CD4-positive, alpha-beta T cell (primary cell): Measurements from ENCODE around the gene RFK. TPM values are rescaled to one million over a fixed set of nuclear protein-coding genes. Genes with fewer than 3 reads are reported as not detected.
"Not testable (repeated sequence)": the region's sequence is repeated elsewhere in the genome, so short reads cannot be mapped to it uniquely, and the experiment has no call there.

Experiments
- ATAC-seq: fragments of 200-7000 bp; cut with Tn5 transposase; one replicate; pipeline ENCODE4 v1.10.0; 2022; ENCODE audit warnings: mild to moderate bottlenecking; ENCODE audit not compliant: poor library complexity
- CTCF ChIA-PET: fragments of 350-600 bp; sonication (Branson Sonifier 250); formaldehyde crosslinking; loops from one replicate; lab custom pipeline; 2021; ENCODE audit warnings: antibody characterized with exemption, inconsistent platforms; lab: Charles Lee
- POLR2A ChIA-PET: fragments of 350-600 bp; sonication (Branson Sonifier 250); formaldehyde crosslinking; loops from one replicate; lab custom pipeline; 2021; ENCODE audit warnings: antibody characterized with exemption, inconsistent platforms; lab: Charles Lee
- DNase-seq, 14 experiments: peaks; one replicate each; pipeline ENCODE4 v3.0.0-alpha.2; 2013 to 2020; ENCODE audit warnings: mixed read lengths in 2 of 14
- H3K27ac ChIP-seq, 2 donors: one replicate each; pipeline versions ENCODE4 v1.5.1 to v1.7.0; 2013; ENCODE audit warnings: low read length in 2 of 2, low read depth in 1 of 2, mild to moderate bottlenecking in 1 of 2
- H3K27me3 ChIP-seq, 2 experiments: 1 replicate in 1 of 2; 2 replicates in 1 of 2; pipeline versions ENCODE4 v1.6.1 to v1.7.0; 2013; ENCODE audit warnings: low read length in 2 of 2, control low read depth in 1 of 2, mild to moderate bottlenecking in 1 of 2, moderate library complexity in 1 of 2; ENCODE audit not compliant: insufficient read depth in 2 of 2, control insufficient read depth in 1 of 2
- H3K36me3 ChIP-seq: one replicate; pipeline ENCODE4 v1.6.1; 2013; ENCODE audit warnings: low read length, control low read depth; ENCODE audit not compliant: insufficient read depth
- H3K4me1 ChIP-seq: one replicate; pipeline ENCODE4 v1.6.1; 2013; ENCODE audit warnings: low read length, control low read depth; ENCODE audit not compliant: insufficient read depth
- H3K4me3 ChIP-seq: one replicate; pipeline ENCODE4 v1.5.1; 2013; ENCODE audit warnings: mild to moderate bottlenecking, low read length, moderate library complexity
- H3K9me3 ChIP-seq, 2 experiments: 1 replicate in 1 of 2; 2 replicates in 1 of 2; pipeline versions ENCODE4 v1.6.1 to v1.7.0; 2013; ENCODE audit warnings: low read length in 2 of 2, mild to moderate bottlenecking in 2 of 2, control low read depth in 1 of 2, moderate library complexity in 1 of 2; ENCODE audit not compliant: control insufficient read depth in 1 of 2, insufficient read depth in 1 of 2
- H3K27ac Mint-ChIP-seq: one replicate; pipeline ENCODE4 v1.8.0; 2020; ENCODE audit warnings: mixed read lengths
- H3K27me3 Mint-ChIP-seq: one replicate; pipeline ENCODE4 v1.8.0; 2021; ENCODE audit warnings: mixed read lengths
- H3K36me3 Mint-ChIP-seq: one replicate; pipeline ENCODE4 v1.8.0; 2021; ENCODE audit warnings: low read depth, mixed read lengths
- H3K4me1 Mint-ChIP-seq: one replicate; pipeline ENCODE4 v1.8.0; 2021; ENCODE audit warnings: low read depth, mixed read lengths
- H3K4me3 Mint-ChIP-seq: one replicate; pipeline ENCODE4 v1.8.0; 2020; ENCODE audit warnings: mild to moderate bottlenecking, mixed read lengths
- H3K9me3 Mint-ChIP-seq: one replicate; pipeline ENCODE4 v1.8.0; 2020; ENCODE audit warnings: mixed read lengths
- intact Hi-C, 2 experiments: fragments of 100-400 bp; cut with DNase I in 1 of 2; cut with micrococcal nuclease in 1 of 2; formaldehyde crosslinking; loops; one replicate each; pipeline versions ENCODE4 v1.15.1 to v1.9.0; 2023 to 2025; cut with DNase I, micrococcal nuclease
- total RNA-seq, 174 experiments: library from RNA in 2 of 174; stranded (reverse) in 2 of 174; gene quantifications; one replicate each; pipeline ENCODE4 v1.2.3 and lab custom pipeline; 2021 to 2026
- TF ChIP-seq, protein P1 (sequence below): fragments of 200-600 bp; IDR thresholded peaks from one replicate; pipeline ENCODE4 v1.8.0; 2022; ENCODE audit warnings: antibody characterized with exemption, mild to moderate bottlenecking

RFK gene
- total RNA-seq, 2 experiments from 2014 or later: 7.4 to 8.4 TPM

DNA sequence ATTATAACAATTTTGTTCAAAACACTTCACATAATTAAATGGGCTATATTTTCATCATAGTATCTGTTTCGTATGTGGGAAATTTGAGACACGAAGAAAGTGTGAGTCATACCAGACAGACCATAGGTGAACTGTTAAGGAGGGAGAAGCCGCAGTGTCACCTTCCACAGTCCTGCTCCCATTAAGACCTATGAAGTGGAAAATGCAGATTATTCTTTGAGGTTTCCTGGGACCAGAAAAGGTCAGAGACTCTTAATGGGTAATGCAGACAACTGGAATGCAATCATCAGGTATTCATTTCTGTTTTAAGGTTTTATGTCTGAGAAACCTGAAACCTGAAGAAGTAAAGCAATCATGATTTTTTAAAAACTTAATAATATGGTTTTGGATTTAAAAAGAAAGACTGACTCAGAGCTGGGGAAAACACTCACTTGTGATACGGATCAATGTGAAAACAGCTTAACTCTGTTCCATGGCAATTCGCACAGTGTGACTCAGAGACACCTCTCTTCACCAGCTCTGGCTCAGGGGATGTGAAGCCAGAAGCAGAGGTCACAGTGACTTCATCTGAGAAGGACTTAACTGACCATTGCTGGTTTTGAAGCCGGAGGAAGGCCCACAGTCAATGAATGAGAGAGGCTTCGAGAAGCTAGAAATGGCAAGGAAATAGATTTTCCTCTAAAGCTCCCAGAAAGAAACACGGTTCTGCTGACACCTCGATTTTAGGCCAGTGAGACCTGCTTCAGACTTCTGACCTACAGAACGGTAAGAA lies 47.5 kb upstream of the RFK start:
- H3K9me3 ChIP-seq: no peaks in the 10 kb centered on the region
- H3K4me3 ChIP-seq: no peak overlapping the region
- DNase-seq: no peak
- no peaks in the 10 kb centered on the region for H3K4me1 Mint-ChIP-seq
- H3K4me1 ChIP-seq: no peaks in the 10 kb centered on the region
- no peaks in the 10 kb centered on the region for H3K36me3 ChIP-seq
- H3K9me3 Mint-ChIP-seq: no peaks in the 10 kb centered on the region
- H3K27me3 Mint-ChIP-seq: no peaks in the 10 kb centered on the region
- ATAC-seq: no peak
- no peak overlapping the region for H3K4me3 Mint-ChIP-seq
- intact Hi-C loops: loop anchor here in 1 of 2 experiments (10.0 kb wide), 1 partner anchor 573 kb away; the partner anchor contains the start of gene FOXB2
- no peak overlapping the region for H3K27ac ChIP-seq
- no peaks in the 10 kb centered on the region for H3K36me3 Mint-ChIP-seq
- ChIA-PET POLR2A (no interaction called here), CTCF (no interaction called here)
- no peak overlapping the region for H3K27ac Mint-ChIP-seq
- TF ChIP-seq, protein P1, sequence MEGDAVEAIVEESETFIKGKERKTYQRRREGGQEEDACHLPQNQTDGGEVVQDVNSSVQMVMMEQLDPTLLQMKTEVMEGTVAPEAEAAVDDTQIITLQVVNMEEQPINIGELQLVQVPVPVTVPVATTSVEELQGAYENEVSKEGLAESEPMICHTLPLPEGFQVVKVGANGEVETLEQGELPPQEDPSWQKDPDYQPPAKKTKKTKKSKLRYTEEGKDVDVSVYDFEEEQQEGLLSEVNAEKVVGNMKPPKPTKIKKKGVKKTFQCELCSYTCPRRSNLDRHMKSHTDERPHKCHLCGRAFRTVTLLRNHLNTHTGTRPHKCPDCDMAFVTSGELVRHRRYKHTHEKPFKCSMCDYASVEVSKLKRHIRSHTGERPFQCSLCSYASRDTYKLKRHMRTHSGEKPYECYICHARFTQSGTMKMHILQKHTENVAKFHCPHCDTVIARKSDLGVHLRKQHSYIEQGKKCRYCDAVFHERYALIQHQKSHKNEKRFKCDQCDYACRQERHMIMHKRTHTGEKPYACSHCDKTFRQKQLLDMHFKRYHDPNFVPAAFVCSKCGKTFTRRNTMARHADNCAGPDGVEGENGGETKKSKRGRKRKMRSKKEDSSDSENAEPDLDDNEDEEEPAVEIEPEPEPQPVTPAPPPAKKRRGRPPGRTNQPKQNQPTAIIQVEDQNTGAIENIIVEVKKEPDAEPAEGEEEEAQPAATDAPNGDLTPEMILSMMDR: no peak
- H3K27me3 ChIP-seq: no peaks in the 10 kb centered on the region

DNA sequence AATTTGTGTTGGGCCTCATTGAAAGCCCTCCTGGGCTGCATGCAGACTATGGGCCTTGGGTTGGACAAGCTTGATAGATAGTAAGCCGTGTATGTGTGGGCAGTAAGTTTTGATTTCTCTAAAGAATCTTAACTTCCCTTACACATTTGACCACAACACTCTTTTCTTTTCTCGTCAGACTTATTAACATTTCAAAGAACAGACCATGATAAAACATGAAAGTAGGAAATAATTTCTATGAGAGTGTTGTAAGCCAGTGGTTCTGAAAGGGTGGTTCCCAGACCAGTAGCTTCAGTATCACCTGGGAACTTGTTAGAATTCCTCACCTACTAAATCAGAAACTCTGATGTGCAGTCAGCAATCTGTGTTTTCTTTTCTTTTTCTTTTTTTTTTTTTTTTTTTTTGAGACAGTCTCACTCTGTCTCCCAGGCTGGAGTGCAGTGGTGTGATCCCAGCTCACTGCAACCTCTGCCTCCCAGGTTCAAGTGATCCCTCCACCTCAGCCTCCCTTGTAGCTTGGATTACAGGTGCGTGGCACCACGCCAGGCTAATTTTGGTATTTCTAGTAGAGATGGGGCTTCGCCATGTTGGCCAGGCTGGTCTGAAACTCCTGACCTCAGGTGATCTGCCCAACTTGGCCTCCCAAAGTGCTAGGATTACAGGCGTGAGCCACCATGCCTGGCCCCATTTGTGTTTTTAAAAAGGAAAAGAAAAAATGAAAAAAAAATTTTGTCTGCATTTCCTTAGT lies 44.8 kb upstream of the RFK start:
- DNase-seq (no peak), ATAC-seq (no peak)
- Histone ChIP-seq H3K27me3 (no peaks in the 10 kb centered on the region), H3K36me3 (no peaks in the 10 kb centered on the region), H3K9me3 (no peaks in the 10 kb centered on the region), H3K27ac (no peak overlapping the region), H3K4me3 (no peak overlapping the region), H3K4me1 (no peaks in the 10 kb centered on the region)
- no peak overlapping the region for H3K4me3 Mint-ChIP-seq
- TF ChIP-seq, protein P1: no peak
- ChIA-PET CTCF (no interaction called here), POLR2A (no interaction called here)
- H3K27ac Mint-ChIP-seq: no peak overlapping the region
- intact Hi-C loops: no loop called here
- H3K4me1 Mint-ChIP-seq: no peaks in the 10 kb centered on the region
- H3K36me3 Mint-ChIP-seq: no peaks in the 10 kb centered on the region
- H3K9me3 Mint-ChIP-seq: no peaks in the 10 kb centered on the region
- H3K27me3 Mint-ChIP-seq: peaks cover 8% of the 10 kb centered on the region

DNA sequence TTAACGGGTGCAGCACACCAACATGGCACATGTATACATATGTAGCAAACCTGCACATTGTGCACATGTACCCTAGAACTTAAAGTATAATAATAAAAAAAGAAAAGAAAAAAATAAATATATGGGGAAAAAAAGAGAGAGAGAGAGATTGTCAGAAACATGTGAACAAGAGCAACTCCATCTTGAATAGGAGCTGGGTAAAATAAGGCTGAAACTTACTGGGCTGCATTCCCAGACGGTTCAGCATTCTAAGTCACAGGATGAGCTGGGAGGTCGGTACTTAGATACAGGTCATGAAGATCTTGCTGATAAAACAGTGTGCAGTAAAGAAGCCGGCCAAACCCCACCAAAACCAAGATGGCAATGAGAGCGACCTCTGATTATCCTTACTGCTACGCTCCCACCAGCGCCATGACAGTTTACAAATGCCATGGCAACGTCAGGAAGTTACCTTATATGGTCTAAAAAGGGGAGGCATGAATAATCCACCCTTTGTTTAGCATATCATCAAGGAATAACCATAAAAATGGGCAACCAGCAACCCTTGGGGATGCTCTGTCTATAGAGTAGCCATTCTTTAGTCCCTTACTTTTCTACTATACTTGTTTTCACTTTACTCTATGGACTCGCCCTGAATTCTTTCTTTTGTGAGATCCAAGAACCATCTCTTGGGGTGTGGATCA lies 42.9 kb upstream of the RFK start:
- H3K4me3 Mint-ChIP-seq, intact Hi-C loops, H3K9me3 ChIP-seq, DNase-seq, H3K4me1 Mint-ChIP-seq, H3K4me1 ChIP-seq, H3K27me3 Mint-ChIP-seq, H3K36me3 ChIP-seq, CTCF ChIA-PET, ATAC-seq, H3K27ac Mint-ChIP-seq, H3K27me3 ChIP-seq, POLR2A ChIA-PET, H3K9me3 Mint-ChIP-seq, H3K4me3 ChIP-seq, H3K27ac ChIP-seq, H3K36me3 Mint-ChIP-seq: not testable (repeated sequence)

DNA sequence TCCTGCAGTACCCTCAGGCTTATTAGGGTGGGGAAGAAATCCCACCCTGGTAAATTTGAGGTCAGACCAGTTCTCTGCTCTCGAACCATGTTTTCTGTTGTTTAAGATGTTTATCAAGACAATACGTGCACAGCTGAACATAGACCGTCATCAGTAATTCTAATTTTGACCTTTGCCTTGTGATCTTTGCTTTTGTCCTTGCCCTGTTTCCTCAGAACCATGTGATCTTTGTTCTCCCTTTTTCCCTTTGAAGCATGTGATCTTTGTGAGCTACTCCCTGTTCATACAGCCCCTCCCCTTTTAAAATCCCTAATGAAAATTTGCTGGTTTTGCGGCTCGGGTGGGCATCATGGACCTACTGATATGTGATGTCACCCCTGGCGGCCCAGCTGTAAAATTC lies 40.7 kb upstream of the RFK start:
- intact Hi-C loops, H3K36me3 Mint-ChIP-seq, CTCF ChIA-PET: not testable (repeated sequence)

More for the DNA sequence above, 40.7 kb upstream of the RFK start:
- H3K36me3 ChIP-seq, DNase-seq, H3K27me3 Mint-ChIP-seq, H3K4me1 ChIP-seq, H3K27ac ChIP-seq, POLR2A ChIA-PET, H3K4me3 Mint-ChIP-seq, H3K27me3 ChIP-seq, ATAC-seq, H3K9me3 ChIP-seq, H3K4me3 ChIP-seq, H3K27ac Mint-ChIP-seq, H3K9me3 Mint-ChIP-seq, H3K4me1 Mint-ChIP-seq: not testable (repeated sequence)
